Cardiac fibroblast (primary cell): Measurements from ENCODE around the gene SMTN.

ENCODE experiments used
- DNase-seq, 2 donors: peaks; one replicate each; pipeline versions ENCODE4 v3.0.0 to v3.0.0-alpha.2; 2010; ENCODE audit warnings: low read depth in 2 of 2
- H3K4me3 ChIP-seq, 2 donors: replicated peaks in 1 of 2; 1 replicate in 1 of 2; 2 replicates in 1 of 2; pipeline ENCODE4 v1.5.1; 2011; ENCODE audit warnings: low read depth in 2 of 2, low read length in 2 of 2, mild to moderate bottlenecking in 2 of 2, moderate library complexity in 1 of 2
- TF ChIP-seq, protein P1 (sequence below): IDR thresholded peaks from one replicate; pipeline ENCODE4 v1.5.1; 2011; ENCODE audit warnings: low read depth, mild to moderate bottlenecking, low read length, inconsistent platforms

The SMTN gene

GRCh38 chr22:31082606-31083376 is 1.7 kb downstream of the SMTN start:
- peak overlapping the region; percentile 82 to 90 for H3K4me3 ChIP-seq
- DNase-seq = peak; percentile 79 to 84
- TF ChIP-seq, protein P1, sequence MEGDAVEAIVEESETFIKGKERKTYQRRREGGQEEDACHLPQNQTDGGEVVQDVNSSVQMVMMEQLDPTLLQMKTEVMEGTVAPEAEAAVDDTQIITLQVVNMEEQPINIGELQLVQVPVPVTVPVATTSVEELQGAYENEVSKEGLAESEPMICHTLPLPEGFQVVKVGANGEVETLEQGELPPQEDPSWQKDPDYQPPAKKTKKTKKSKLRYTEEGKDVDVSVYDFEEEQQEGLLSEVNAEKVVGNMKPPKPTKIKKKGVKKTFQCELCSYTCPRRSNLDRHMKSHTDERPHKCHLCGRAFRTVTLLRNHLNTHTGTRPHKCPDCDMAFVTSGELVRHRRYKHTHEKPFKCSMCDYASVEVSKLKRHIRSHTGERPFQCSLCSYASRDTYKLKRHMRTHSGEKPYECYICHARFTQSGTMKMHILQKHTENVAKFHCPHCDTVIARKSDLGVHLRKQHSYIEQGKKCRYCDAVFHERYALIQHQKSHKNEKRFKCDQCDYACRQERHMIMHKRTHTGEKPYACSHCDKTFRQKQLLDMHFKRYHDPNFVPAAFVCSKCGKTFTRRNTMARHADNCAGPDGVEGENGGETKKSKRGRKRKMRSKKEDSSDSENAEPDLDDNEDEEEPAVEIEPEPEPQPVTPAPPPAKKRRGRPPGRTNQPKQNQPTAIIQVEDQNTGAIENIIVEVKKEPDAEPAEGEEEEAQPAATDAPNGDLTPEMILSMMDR = peak; percentile 71

GRCh38 chr22:31083377-31083768 is 2.3 kb downstream of the SMTN start:
- DNase-seq = no peak
- H3K4me3 ChIP-seq = peak overlapping the region in 1 of 2 donors; percentile 90
- TF ChIP-seq, protein P1 = no peak

- TF ChIP-seq, protein P1 = no peak
- DNase-seq = no peak
- peak overlapping the region; percentile 75 to 90 for H3K4me3 ChIP-seq
Observed at GRCh38 chr22:31083923-31084810, 3.0 kb downstream of the SMTN start.

- DNase-seq = peak; percentile 82 to 91
- peak overlapping the region; percentile 75 to 90 for H3K4me3 ChIP-seq
- TF ChIP-seq, protein P1 = peak; percentile 64
Observed at GRCh38 chr22:31084811-31085492, 3.8 kb downstream of the SMTN start.

- TF ChIP-seq, protein P1 = no peak
- peak overlapping the region; percentile 75 to 90 for H3K4me3 ChIP-seq
- DNase-seq = peak; percentile 36 to 54
Observed at GRCh38 chr22:31085493-31085824, 4.3 kb downstream of the SMTN start.

GRCh38 chr22:31085928-31086327 is 4.8 kb downstream of the SMTN start:
- no peak for DNase-seq
- peak overlapping the region; percentile 75 to 90 for H3K4me3 ChIP-seq
- TF ChIP-seq, protein P1 = no peak
